ENCODE results near the gene BRINP3.

GRCh38 chr1:190338829-190339228 is 138.8 kb downstream of the BRINP3 start:
- no peak for TF ChIP-seq PML (IDR thresholded peaks at IDR 0.05; ENCODE audit: low read length)
- TF ChIP-seq POLR2AphosphoS2 (IDR thresholded peaks at IDR 0.05; ENCODE audit: low read length), result no peak
- no peak for TF ChIP-seq NFE2 (IDR thresholded peaks at IDR 0.05; ENCODE audit: low read depth)
- no peak for TF ChIP-seq ZZZ3 (IDR thresholded peaks at IDR 0.05)
